Activated CD8-positive, alpha-beta memory T cell treated with anti-CD3 and anti-CD28 coated beads for 24 hours (primary cell): ENCODE results near the gene DHX57.

Source experiments
- DNase-seq: peaks from one replicate; pipeline ENCODE4 v3.0.0-alpha.2; 2020

The DHX57 gene

GRCh38 chr2:38875576-38876367 is at the start of gene DHX57, which contains the start of gene MORN2:
Gene DHX57, minus strand, starts transcription at chr2:38875934. Its CDS starts 7,529 bp downstream, at chr2:38868405.
Gene MORN2, plus strand, starts transcription at chr2:38875976.
- peak; percentile 91 for DNase-seq

GRCh38 chr2:38922902-38923301 is 47.2 kb upstream of the DHX57 start:
- no peak for DNase-seq

- DNase-seq: no peak
Measured at GRCh38 chr2:38922389-38922788, 46.7 kb upstream of the DHX57 start.

DNA sequence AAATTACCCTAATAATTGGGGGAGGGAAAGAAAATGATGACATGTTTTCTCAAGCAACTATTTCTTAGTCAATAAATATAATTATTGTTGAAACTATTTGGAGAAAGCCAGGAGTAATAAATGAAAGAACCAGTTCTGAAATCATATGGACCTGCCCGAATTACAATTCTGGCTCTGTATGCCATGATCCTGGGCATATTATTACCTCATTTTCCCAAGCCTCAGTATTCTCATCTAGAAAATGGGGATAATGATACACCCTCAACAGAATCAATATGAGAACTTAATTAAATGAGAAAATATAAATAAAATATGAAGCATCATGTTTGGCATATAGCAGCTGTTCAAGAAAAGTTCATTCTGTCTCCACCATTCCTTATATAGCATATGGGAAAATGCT is 36.9 kb upstream of the DHX57 start:
- DNase-seq: no peak

GRCh38 chr2:38911191-38911590 is 35.5 kb upstream of the DHX57 start:
- DNase-seq: no peak

- DNase-seq: no peak
Measured at GRCh38 chr2:38909872-38910271, 34.1 kb upstream of the DHX57 start.

DNA sequence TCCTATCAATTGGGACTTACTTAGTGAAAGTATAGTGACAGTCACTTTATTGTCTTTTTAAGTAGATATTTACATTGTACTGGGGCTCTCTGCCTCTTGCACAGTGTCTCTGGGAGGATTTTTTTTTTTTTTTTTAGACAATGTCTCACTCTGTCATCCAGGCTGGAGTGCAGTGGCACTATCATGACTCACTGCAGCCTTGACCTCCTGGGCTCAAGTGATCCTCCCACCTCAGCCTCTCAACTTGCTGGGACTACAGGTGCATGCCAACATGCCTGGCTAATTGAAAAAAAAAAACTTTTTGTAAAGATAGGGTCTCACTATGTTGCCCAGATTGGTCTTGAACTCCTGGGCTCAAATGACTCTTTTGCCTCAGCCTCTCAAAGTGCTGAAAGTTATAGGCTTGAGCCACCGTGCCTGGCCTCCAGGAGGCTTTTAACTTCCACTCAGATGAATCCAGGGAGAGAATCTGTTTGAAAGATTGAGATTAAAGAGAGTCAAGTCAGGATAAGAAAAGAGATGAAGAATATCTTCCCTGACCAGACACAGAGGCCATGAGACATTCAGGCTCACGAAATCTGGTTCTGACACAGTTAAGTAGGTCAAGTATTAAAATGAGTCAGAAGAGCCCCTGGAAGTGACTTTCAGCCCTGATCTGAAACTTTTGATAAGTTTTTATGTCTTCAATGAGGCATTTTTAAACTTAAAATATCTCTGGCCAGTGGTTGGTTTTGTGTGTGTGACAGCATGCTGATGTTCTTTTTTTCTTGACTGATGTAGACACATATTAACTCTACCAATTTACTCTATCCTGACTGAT is 32.2 kb upstream of the DHX57 start:
- no peak for DNase-seq

DNA sequence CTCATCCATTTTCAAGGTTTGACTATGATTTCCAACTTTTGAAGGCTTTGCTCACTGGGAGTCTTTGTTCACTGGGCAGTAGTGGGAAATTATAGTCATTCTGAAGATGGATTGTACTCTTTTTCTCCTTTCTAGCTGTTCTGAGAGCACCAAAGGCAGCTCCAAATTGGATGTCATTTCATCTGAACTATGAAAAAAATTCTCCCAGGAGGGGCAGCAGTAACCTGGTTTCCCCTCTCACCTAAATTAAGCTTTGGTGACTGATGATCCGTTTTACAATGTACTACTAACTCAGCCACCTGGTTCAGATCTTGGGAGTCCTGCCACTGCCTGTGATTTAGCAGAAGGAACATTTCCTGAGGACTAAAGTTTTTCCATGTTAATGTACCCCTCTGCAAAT is 31.5 kb upstream of the DHX57 start:
- no peak for DNase-seq

DNA sequence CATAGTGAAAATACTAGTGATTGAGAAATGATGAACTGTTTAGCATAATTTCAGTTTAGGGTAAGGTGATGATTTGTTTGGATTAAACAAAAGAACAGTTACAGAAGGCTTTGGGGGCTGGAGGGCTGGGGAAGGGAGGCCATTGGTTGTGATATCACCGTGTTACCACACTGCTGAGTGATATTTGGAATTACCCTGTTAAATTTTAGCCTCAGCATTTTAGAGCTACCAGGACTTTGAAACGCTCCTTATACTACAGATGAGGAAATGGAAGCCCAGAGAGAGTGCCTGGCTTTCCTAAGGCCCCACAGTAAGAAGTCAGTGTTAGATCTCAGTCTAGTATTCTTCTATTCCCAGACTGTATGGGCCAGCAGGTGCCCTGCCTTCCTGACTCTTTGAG is 29.5 kb upstream of the DHX57 start:
- no peak for DNase-seq

GRCh38 chr2:38900726-38901125 is 25.0 kb upstream of the DHX57 start:
- no peak for DNase-seq

DNA sequence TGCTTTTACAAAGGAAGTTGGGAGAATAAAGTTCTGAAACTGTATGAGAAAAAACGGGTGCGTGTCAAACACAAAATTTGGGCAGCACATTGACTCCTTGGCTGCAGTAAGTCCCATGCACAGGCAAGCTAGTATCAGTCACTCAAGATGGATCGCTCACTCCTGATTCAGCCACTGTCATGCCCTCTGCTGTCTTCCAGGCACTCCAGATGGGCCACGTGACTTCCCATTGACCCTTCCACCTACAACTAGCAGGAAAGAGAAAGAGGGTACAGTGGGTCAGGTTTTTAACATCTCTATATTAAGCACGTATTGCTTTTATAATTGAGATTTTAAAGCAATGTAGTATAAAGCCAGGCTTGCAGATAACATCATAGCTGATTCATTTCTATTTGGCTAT is 22.5 kb upstream of the DHX57 start:
- DNase-seq: no peak

- no peak for DNase-seq
Measured at GRCh38 chr2:38892819-38893218, 17.1 kb upstream of the DHX57 start.

- no peak for DNase-seq
Measured at GRCh38 chr2:38889575-38889974, 13.8 kb upstream of the DHX57 start, which contains the start of gene ARHGEF33. Gene ARHGEF33, plus strand, starts transcription at chr2:38889875. Its CDS starts 29,573 bp downstream, at chr2:38919448.

DNA sequence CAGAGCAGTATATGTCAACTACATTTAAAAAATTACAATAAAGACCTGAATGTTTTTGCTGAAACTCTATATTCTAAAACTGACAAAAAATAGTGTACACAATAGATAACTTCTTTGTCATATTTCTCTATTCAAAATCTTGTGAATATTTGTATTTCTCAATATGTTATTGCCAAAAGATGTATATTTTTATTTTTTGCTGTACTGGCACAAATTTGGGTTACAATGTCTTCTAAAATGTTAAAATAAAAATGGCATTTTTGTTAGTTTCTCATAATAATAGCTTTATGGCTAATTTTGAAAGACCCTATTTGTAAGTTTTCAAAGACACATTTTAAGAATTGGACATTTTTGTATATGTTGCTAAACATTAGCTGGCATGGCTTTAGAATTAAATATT is 13.3 kb upstream of the DHX57 start:
- DNase-seq: no peak

DNA sequence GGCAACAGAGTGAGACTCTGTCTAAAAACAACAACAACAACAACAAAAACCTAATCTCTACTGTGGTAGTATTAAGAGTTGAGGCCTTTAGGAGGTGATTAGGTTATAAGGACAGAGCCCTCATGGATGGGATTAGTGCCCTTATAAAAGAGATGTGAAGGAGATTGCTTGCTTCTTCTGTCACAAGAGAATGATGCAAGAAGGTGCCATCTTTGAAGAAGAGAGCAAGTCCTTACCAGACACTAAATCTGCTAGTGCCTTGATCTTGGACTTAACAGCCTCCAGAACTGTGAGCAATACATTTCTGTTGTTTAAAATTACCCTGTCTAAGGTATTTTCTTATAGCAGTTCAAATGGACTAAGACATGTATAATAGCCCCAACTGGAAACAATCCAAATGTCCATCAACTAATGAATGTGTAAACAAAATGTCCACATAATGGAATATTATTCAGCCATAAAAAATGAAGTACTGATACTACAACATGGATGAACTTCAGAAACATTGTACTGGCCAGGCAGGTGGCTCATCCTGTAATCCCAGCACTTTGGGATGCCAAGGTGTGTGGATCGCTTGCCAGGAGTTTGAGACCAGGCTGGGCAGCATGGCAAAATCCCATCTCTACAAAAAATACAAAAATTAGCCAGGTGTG is 12.3 kb upstream of the DHX57 start:
- DNase-seq: no peak

DNA sequence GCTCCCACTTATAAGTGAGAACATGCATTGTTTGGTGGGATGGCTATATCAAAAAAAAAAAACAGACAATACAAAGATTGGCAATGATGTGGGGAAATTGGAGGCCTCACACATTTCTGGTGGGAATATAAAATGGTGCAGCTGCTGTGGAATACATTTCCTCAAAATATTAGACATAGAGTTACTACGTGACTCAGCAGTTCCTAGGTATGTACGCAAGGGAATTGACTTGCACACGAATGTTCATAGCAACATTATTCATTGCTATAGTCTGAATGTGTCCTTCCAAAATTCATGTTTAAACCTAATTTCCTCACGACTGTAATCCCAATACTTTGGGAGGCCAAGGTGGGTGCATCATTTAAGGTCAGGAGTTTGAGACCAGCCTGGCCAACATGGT is 11.6 kb upstream of the DHX57 start:
- DNase-seq: no peak

DNA sequence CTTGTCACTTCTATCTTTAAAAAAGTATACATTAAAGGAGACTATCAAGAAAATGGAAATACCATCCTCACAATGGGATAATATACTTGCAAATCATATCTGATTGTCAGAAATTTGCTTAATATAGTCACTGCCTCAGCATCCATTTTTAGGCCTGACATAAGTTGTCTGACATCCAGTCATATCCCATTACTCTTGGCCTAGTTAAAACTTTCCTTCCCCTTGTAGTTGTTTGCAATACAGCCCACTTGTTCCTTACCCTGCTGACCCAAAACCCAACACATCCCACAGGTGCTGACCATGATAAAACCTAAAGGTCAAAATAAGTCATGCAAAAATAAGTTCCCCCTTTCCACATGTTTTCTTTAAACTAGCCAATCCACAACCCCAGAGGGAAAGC is 10.3 kb upstream of the DHX57 start:
- no peak for DNase-seq

GRCh38 chr2:38876407-38876806 is 673 bp upstream of the DHX57 start:
- DNase-seq: no peak

- no peak for DNase-seq
Measured at GRCh38 chr2:38875227-38875575, 533 bp downstream of the DHX57 start.

GRCh38 chr2:38873763-38874162 is 2.0 kb downstream of the DHX57 start:
- DNase-seq: no peak

- DNase-seq: no peak
Measured at GRCh38 chr2:38871432-38871831, 4.3 kb downstream of the DHX57 start.

GRCh38 chr2:38866773-38867443 is 8.8 kb downstream of the DHX57 start:
- no peak for DNase-seq

- no peak for DNase-seq
Measured at GRCh38 chr2:38863061-38863695, 12.6 kb downstream of the DHX57 start.
